Stimulated activated CD4-positive, alpha-beta T cell treated with anti-CD3 and anti-CD28 coated beads, Interleukin-1b, Interleukin-23, amount 100 ng/mL, for 1 hour (primary cell): Measurements from ENCODE around the gene GBP7.
"Not testable (repeated sequence)": the region's sequence is repeated elsewhere in the genome, so short reads cannot be mapped to it uniquely, and the experiment has no call there.

ENCODE experiments used
- DNase-seq, 2 donors: peaks; one replicate each; pipeline ENCODE4 v3.0.0-alpha.2; 2020; ENCODE audit warnings: low read depth in 2 of 2

GBP7 gene

GRCh38 chr1:89175601-89176256 is at the start of gene GBP7:
GBP7 (minus strand) TSS chr1:89176003; CDS start chr1:89171935, 4,068 bp downstream.
- DNase-seq = no peak

GRCh38 chr1:89221341-89221740 is 45.5 kb upstream of the GBP7 start:
- no peak for DNase-seq

GRCh38 chr1:89219851-89220250 is 44.0 kb upstream of the GBP7 start:
- DNase-seq = not testable (repeated sequence)

- DNase-seq = not testable (repeated sequence)
Observed at GRCh38 chr1:89218941-89219340, 43.1 kb upstream of the GBP7 start.

GRCh38 chr1:89213347-89213746 is 37.5 kb upstream of the GBP7 start:
- no peak for DNase-seq

- DNase-seq = no peak
Observed at GRCh38 chr1:89211035-89211634, 35.3 kb upstream of the GBP7 start.

GRCh38 chr1:89206373-89206772 is 30.6 kb upstream of the GBP7 start:
- DNase-seq = no peak

GRCh38 chr1:89203166-89203565 is 27.4 kb upstream of the GBP7 start:
- DNase-seq = no peak

GRCh38 chr1:89201106-89201794 is 25.4 kb upstream of the GBP7 start:
- no peak for DNase-seq

GRCh38 chr1:89200663-89201062 is 24.9 kb upstream of the GBP7 start:
- DNase-seq = no peak

- no peak for DNase-seq
Observed at GRCh38 chr1:89199525-89200031, 23.8 kb upstream of the GBP7 start.

- no peak for DNase-seq
Observed at GRCh38 chr1:89198491-89199072, 22.8 kb upstream of the GBP7 start, which contains the start of gene GBP4. GBP4 (minus strand) TSS chr1:89198942; CDS start chr1:89198834, 108 bp downstream.

GRCh38 chr1:89198081-89198480 is 22.3 kb upstream of the GBP7 start:
- DNase-seq = no peak

GRCh38 chr1:89195476-89195875 is 19.7 kb upstream of the GBP7 start:
- DNase-seq = no peak

GRCh38 chr1:89191314-89191713 is 15.5 kb upstream of the GBP7 start:
- DNase-seq = no peak

- no peak for DNase-seq
Observed at GRCh38 chr1:89190017-89190416, 14.2 kb upstream of the GBP7 start.

GRCh38 chr1:89179343-89179742 is 3.5 kb upstream of the GBP7 start:
- DNase-seq = no peak

GRCh38 chr1:89176971-89177370 is 1.2 kb upstream of the GBP7 start:
- no peak for DNase-seq

- DNase-seq = no peak
Observed at GRCh38 chr1:89174491-89174890, 1.3 kb downstream of the GBP7 start.

- no peak for DNase-seq
Observed at GRCh38 chr1:89172468-89173143, 3.2 kb downstream of the GBP7 start.

- no peak for DNase-seq
Observed at GRCh38 chr1:89171067-89171438, 4.8 kb downstream of the GBP7 start.
